GM19463 (cell line): ENCODE data around the gene ESRRB.
"Not testable (repeated sequence)": the region's sequence is repeated elsewhere in the genome, so short reads cannot be mapped to it uniquely, and the experiment has no call there.

Source experiments
- ATAC-seq: cut with Tn5 transposase; IDR thresholded peaks from one replicate; pipeline ENCODE4 v1.9.1; 2021; ENCODE audit warnings: mild to moderate bottlenecking, moderate library complexity; ENCODE audit not compliant: unreplicated experiment

The ESRRB gene

GRCh38 chr14:76536636-76537035 lies 160.7 kb downstream of the ESRRB start:
- ATAC-seq, result not testable (repeated sequence)

GRCh38 chr14:76537906-76538647 lies 162.1 kb downstream of the ESRRB start:
- no peak for ATAC-seq

GRCh38 chr14:76538648-76539008 lies 162.7 kb downstream of the ESRRB start:
- ATAC-seq, result no peak

- ATAC-seq, result no peak
Measured at GRCh38 chr14:76539130-76539529, 163.2 kb downstream of the ESRRB start.

GRCh38 chr14:76541594-76542219 lies 165.8 kb downstream of the ESRRB start:
- no peak for ATAC-seq

GRCh38 chr14:76546426-76547221 lies 170.7 kb downstream of the ESRRB start:
- no peak for ATAC-seq

- no peak for ATAC-seq
Measured at GRCh38 chr14:76547831-76548230, 171.9 kb downstream of the ESRRB start.

- no peak for ATAC-seq
Measured at GRCh38 chr14:76550534-76550933, 174.6 kb downstream of the ESRRB start.

- ATAC-seq, result no peak
Measured at GRCh38 chr14:76551116-76551515, 175.2 kb downstream of the ESRRB start.
